Sigmoid colon (tissue), 7 donors: ENCODE results near the gene EBF4. TPM values are rescaled to one million over a fixed set of nuclear protein-coding genes. Genes with fewer than 3 reads are reported as not detected.

Source experiments
- DNase-seq: peaks from one replicate; pipeline ENCODE4 v3.0.0-alpha.2; 2019
- H3K27ac ChIP-seq, 4 donors: fragments of 200-600 bp; sonication (generic); one replicate each; pipeline ENCODE4 v1.5.1; 2016 to 2019; ENCODE audit warnings: mild to moderate bottlenecking in 1 of 4
- H3K27me3 ChIP-seq, 3 donors: fragments of 200-600 bp; sonication (generic); one replicate each; pipeline ENCODE4 v1.5.1; 2019; ENCODE audit warnings: mild to moderate bottlenecking in 1 of 3
- H3K36me3 ChIP-seq, 4 donors: fragments of 200-600 bp; sonication (generic); one replicate each; pipeline ENCODE4 v1.5.1; 2016 to 2019
- H3K4me1 ChIP-seq, 4 donors: fragments of 200-600 bp; sonication (generic); one replicate each; pipeline ENCODE4 v1.5.1; 2017 to 2019
- H3K4me3 ChIP-seq, 4 donors: fragments of 200-600 bp; sonication (generic); one replicate each; pipeline ENCODE4 v1.5.1; 2017 to 2019; ENCODE audit warnings: mild to moderate bottlenecking in 2 of 4, moderate library complexity in 1 of 4
- H3K9me3 ChIP-seq, 4 donors: fragments of 200-600 bp in 3 of 4; sonication (generic) in 3 of 4; one replicate each; pipeline versions ENCODE4 v1.5.1 to v1.6.1; 2013 to 2019
- EP300 ChIP-seq, 4 donors: sonication (generic); formaldehyde crosslinking; IDR thresholded peaks; one replicate each; pipeline ENCODE4 v1.6.1; 2017; ENCODE audit warnings: antibody characterized with exemption in 4 of 4
- POLR2A ChIP-seq, 2 donors: fragments of 450-650 bp; IDR thresholded peaks; one replicate each; pipeline ENCODE4 v1.6.1; 2016; ENCODE audit warnings: antibody characterized with exemption in 2 of 2, mild to moderate bottlenecking in 2 of 2, moderate library complexity in 2 of 2
- POLR2AphosphoS5 ChIP-seq, 4 donors: sonication (generic); formaldehyde crosslinking; IDR thresholded peaks; one replicate each; pipeline ENCODE4 v1.6.1; 2017; ENCODE audit warnings: antibody characterized with exemption in 4 of 4
- WGBS, 2 donors: extraction: QIAGEN DNeasy Blood & Tissue Kit; methylation state at CpG; one replicate each; pipeline ENCODE4 v1.1.7; 2013; 5-methylcytosine and 5-hydroxymethylcytosine counted together
- intact Hi-C: fragments of 100-400 bp; cut with DNase I; formaldehyde crosslinking; loops from one replicate; pipeline ENCODE4 v1.15.1; 2023
- polyA plus RNA-seq, 3 donors: library from polyadenylated mRNA; stranded (reverse); fragments of 200-250 nt; gene quantifications; one replicate each; pipeline ENCODE4 v1.2.3, GENCODE V29; 2013
- total RNA-seq, 4 donors: library from RNA; depleted of rRNA; stranded (reverse); fragments of >200 nt; gene quantifications; one replicate each; pipeline ENCODE4 v1.1.0, GENCODE V29; 2016
- TF ChIP-seq, protein P1 (sequence below), 4 experiments: fragments of 450-650 bp in 3 of 4; fragments of 200-600 bp in 1 of 4; IDR thresholded peaks; one replicate each; pipeline ENCODE4 v1.5.1; 2016 to 2019; ENCODE audit warnings: antibody characterized with exemption in 4 of 4, mild to moderate bottlenecking in 3 of 4, moderate library complexity in 2 of 4
- donor health status: healthy with polysubstance abuse.
- donor health status: Bipolar disorder and iron deficiency.
- donor health status: healthy.

Gene EBF4, protein sequence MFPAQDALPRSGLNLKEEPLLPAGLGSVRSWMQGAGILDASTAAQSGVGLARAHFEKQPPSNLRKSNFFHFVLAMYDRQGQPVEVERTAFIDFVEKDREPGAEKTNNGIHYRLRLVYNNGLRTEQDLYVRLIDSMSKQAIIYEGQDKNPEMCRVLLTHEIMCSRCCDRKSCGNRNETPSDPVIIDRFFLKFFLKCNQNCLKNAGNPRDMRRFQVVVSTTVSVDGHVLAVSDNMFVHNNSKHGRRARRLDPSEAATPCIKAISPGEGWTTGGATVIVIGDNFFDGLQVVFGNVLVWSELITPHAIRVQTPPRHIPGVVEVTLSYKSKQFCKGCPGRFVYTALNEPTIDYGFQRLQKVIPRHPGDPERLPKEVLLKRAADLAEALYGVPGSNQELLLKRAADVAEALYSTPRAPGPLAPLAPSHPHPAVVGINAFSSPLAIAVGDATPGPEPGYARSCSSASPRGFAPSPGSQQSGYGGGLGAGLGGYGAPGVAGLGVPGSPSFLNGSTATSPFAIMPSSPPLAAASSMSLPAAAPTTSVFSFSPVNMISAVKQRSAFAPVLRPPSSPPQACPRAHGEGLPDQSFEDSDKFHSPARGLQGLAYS
- total RNA-seq (10 to 100 TPM; 14.8 to 37.5 (median 30.8) TPM), polyA plus RNA-seq (1 to 10 TPM; 1.2 to 4.6 (median 1.2) TPM)

DNA sequence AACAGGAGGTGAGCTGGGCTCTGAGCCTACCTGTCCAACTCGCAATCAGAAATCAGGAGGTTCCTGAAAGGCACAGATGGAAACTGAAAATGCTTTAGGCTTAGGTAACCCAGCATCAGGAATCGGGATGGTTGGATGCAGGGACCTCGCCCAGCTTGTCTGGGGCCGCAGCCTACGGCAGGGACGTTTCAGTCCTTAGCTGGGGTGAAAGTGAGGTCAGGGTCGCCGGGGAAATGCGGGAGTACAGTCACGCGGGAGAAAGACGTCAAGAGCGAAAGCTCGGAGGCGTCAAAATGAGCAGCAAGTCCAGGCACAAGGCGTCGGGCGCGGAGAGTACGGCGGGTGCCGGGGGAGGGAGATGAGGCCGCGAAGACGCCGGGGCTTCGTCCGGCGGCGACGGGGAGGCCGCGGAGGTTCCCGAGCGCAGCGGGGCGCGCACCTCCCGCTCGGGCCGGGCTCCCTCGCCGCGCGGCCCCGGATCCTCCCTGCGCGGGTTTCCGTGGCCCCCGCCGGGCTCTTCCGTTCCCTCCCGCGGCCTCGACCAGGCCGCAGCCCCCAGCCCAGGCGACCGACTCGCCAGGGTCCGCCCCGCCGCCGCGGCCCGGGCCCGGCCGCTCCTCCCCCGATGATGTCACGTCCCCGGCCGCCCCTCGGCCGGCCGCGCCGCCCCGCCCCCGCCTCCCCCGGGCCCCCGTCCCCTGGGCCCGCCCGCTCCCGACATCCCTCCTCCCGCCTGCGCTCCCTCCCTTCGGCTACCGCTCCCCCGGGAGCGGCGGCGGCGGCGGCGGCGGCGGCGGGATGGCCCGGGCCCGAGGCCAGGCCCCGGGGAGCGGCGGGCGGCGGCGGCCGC is at the start of gene EBF4:
EBF4 (plus strand) TSS at position 745 of the 850 bp plus-strand sequence. CDS start 866 bp downstream, outside the sequence.
- H3K9me3 ChIP-seq, result no peaks in the 10 kb centered on the region
- peaks cover 0 to 23% (median 20%) of the 10 kb centered on the region in 4 donors for H3K4me1 ChIP-seq
- intact Hi-C loops, result loop anchor here (1.0 to 10.0 kb wide), 4 partner anchors 28 to 313 kb away; partner anchors contain the start of genes IDH3B, PCED1A and VPS16
- H3K4me3 ChIP-seq, result peak within 1 kb of the TSS; percentile 39 to 72 (median 70)
- WGBS, 2 donors, result 2 to 4% methylated on average over 106 of the region's 106 CpGs
- H3K36me3 ChIP-seq, result no peaks in the 10 kb centered on the region
- no peaks in the 10 kb centered on the region for H3K27me3 ChIP-seq
- H3K27ac ChIP-seq, result peak within 1 kb of the TSS; percentile 81 to 96 (median 92)
- peak; percentile 86 for DNase-seq
- TF ChIP-seq POLR2A (IDR thresholded peaks at IDR 0.05) (no peak), POLR2AphosphoS5 (IDR thresholded peaks at IDR 0.05) (peak; percentile 21 to 68 (median 60)), EP300 (IDR thresholded peaks at IDR 0.05) (peak in 1 of 4 donors; percentile 55)
- TF ChIP-seq, protein P1, sequence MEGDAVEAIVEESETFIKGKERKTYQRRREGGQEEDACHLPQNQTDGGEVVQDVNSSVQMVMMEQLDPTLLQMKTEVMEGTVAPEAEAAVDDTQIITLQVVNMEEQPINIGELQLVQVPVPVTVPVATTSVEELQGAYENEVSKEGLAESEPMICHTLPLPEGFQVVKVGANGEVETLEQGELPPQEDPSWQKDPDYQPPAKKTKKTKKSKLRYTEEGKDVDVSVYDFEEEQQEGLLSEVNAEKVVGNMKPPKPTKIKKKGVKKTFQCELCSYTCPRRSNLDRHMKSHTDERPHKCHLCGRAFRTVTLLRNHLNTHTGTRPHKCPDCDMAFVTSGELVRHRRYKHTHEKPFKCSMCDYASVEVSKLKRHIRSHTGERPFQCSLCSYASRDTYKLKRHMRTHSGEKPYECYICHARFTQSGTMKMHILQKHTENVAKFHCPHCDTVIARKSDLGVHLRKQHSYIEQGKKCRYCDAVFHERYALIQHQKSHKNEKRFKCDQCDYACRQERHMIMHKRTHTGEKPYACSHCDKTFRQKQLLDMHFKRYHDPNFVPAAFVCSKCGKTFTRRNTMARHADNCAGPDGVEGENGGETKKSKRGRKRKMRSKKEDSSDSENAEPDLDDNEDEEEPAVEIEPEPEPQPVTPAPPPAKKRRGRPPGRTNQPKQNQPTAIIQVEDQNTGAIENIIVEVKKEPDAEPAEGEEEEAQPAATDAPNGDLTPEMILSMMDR (IDR thresholded peaks at IDR 0.05), result no peak

DNA sequence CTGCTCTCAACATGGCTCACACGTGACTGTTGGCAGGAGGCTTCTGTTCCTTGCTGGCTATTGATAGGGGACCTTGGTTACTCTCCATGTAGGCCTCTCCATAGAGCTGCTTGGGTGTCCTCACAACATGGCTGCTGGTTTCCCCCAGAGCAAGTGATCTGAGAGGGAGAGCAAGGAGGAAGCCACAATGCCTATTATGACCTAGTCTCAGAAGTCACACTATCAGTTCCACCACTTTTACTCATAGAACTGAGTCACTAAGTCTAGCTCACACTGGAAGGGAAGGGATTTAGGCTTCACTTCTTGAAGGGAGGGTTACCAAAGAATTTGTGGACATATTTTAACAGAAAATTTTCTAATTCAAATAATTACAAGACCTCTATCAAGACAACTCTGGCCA is 48.9 kb upstream of the EBF4 start:
- H3K4me3 ChIP-seq, result no peak overlapping the region
- H3K27me3 ChIP-seq, result no peaks in the 10 kb centered on the region
- no peak for DNase-seq
- no peak overlapping the region for H3K27ac ChIP-seq
- no peaks in the 10 kb centered on the region for H3K9me3 ChIP-seq
- intact Hi-C loops, result no loop called here
- H3K4me1 ChIP-seq, result no peaks in the 10 kb centered on the region
- peaks cover 0 to 8% (median 0%) of the 10 kb centered on the region in 4 donors for H3K36me3 ChIP-seq
- WGBS, 2 donors, result 86 to 92% methylated on average over 1 of the region's 1 CpG
- TF ChIP-seq POLR2AphosphoS5 (IDR thresholded peaks at IDR 0.05) (no peak), EP300 (IDR thresholded peaks at IDR 0.05) (no peak), POLR2A (IDR thresholded peaks at IDR 0.05) (no peak)
- TF ChIP-seq, protein P1 (IDR thresholded peaks at IDR 0.05), result no peak

DNA sequence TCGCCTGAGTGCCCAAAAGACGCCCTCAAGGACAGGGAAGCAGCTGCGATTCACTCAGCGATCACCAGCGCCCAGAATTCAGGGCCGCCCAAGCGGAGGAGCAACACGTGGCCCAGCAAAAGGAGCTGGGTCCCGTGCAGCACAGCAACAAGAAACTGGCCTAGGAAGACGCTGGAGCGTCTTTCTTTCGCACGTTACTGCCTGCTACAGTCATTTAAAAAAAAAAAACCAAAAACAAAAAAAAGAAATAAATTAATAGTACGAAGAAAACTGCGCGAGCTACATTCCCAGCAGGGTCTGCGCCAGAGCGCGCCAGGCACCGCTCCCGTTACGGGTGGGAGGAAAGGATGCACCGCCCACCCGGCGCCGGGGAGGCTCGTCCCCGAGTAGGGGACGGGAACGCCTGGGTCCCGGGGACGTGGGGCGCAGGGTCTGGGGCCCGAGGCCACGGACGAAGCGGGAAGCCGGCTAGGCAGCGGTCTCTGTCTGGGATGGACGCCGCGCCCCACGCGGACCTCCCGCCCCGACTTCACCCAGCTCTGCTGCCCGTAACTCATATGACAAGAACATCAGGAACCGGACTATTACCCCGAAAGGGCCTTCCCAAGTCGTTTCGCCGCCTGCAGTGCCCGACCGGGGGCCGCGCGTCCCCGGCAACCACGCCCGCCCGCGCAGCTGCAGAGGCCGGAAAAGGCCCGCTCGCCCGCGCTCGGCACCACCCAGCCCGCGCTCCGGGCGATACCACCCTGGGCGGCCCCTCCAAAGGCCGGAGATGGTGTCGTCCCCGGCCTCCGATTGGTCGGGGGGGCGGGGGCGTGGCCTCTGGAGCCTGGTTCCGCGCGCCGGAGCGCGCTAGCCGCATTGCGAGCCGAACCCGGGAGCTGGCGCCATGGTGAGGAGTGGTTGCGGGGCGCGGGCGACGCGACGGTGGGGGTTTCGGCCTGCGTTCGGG is 40.5 kb upstream of the EBF4 start, which contains the start of gene NOP56:
NOP56 (plus strand) TSS at position 861 of the 952 bp plus-strand sequence; CDS start at position 890, 29 bp downstream.
- Histone ChIP-seq H3K4me1 (peaks cover 0 to 31% (median 21%) of the 10 kb centered on the region in 4 donors), H3K36me3 (peaks cover 21 to 33% (median 27%) of the 10 kb centered on the region in 4 donors), H3K9me3 (no peaks in the 10 kb centered on the region), H3K27ac (peak within 1 kb of the TSS; percentile 87 to 96 (median 92)), H3K27me3 (no peaks in the 10 kb centered on the region), H3K4me3 (peak within 1 kb of the TSS; percentile 67 to 97 (median 90))
- DNase-seq, result peak; percentile 95
- WGBS, 2 donors, result 0% methylated on average over 101 of the region's 101 CpGs
- intact Hi-C loops, result loop anchor here (1.0 to 5.0 kb wide), 6 partner anchors 11 to 550 kb away; partner anchors contain the start of genes MRPS26, SNRPB, STK35 and ZNF343
- TF ChIP-seq EP300 (IDR thresholded peaks at IDR 0.05) (peak in 1 of 4 donors; percentile 1), POLR2AphosphoS5 (IDR thresholded peaks at IDR 0.05) (peak; percentile 78 to 91 (median 86)), POLR2A (IDR thresholded peaks at IDR 0.05) (peak in 1 of 2 donors; percentile 27)
- TF ChIP-seq, protein P1 (IDR thresholded peaks at IDR 0.05), result no peak
